Lung (tissue), 12 donors: Measurements from ENCODE around the gene PRKCZ. TPM values are rescaled to one million over a fixed set of nuclear protein-coding genes. Genes with fewer than 3 reads are reported as not detected.

Source experiments
- ATAC-seq: fragments of 200-7000 bp; cut with Tn5 transposase; one replicate; pipeline ENCODE4 v1.9.1; 2020; ENCODE audit warnings: moderate number of reproducible peaks; ENCODE audit not compliant: insufficient read depth, low FRiP score
- DNase-seq, 3 donors: peaks; one replicate each; pipeline ENCODE4 v3.0.0-alpha.2; 2013 to 2017
- H3K27ac ChIP-seq, 2 donors: one replicate each; pipeline ENCODE4 v1.5.1; 2013; ENCODE audit warnings: mild to moderate bottlenecking in 2 of 2, moderate library complexity in 2 of 2, control low read depth in 1 of 2, inconsistent platforms in 1 of 2, low read depth in 1 of 2, low read length in 1 of 2
- H3K27me3 ChIP-seq, 3 donors: one replicate each; pipeline ENCODE4 v1.5.1; 2013; ENCODE audit warnings: low read length in 2 of 3; ENCODE audit not compliant: control insufficient read depth in 3 of 3, insufficient read depth in 3 of 3
- H3K36me3 ChIP-seq, 4 donors: one replicate each; pipeline ENCODE4 v1.5.1; 2013; ENCODE audit warnings: low read length in 4 of 4, mild to moderate bottlenecking in 1 of 4, moderate library complexity in 1 of 4; ENCODE audit not compliant: control insufficient read depth in 4 of 4, insufficient read depth in 4 of 4
- H3K4me1 ChIP-seq, 5 donors: one replicate each; pipeline ENCODE4 v1.5.1; 2013; ENCODE audit warnings: low read length in 5 of 5, mild to moderate bottlenecking in 2 of 5, moderate library complexity in 1 of 5; ENCODE audit not compliant: control insufficient read depth in 5 of 5, insufficient read depth in 5 of 5
- H3K4me3 ChIP-seq: one replicate; pipeline ENCODE4 v1.5.1; 2013; ENCODE audit warnings: mild to moderate bottlenecking, control low read depth, moderate library complexity
- H3K9ac ChIP-seq, 2 donors: one replicate each; pipeline ENCODE4 v1.5.1; 2013; ENCODE audit warnings: low read length in 2 of 2, control low read depth in 1 of 2; ENCODE audit not compliant: insufficient read depth in 1 of 2
- H3K9me3 ChIP-seq, 4 donors: one replicate each; pipeline ENCODE4 v1.5.1; 2013; ENCODE audit warnings: low read length in 3 of 4, mild to moderate bottlenecking in 1 of 4, moderate library complexity in 1 of 4; ENCODE audit not compliant: control insufficient read depth in 4 of 4, insufficient read depth in 3 of 4
- CTCF ChIP-seq: IDR thresholded peaks from 2 replicates; pipeline ENCODE4 v1.5.1; 2012; ENCODE audit warnings: mild to moderate bottlenecking; ENCODE audit errors: control extremely low read depth, extremely low read depth
- WGBS, 2 donors: extraction: QIAGEN DNeasy Blood & Tissue Kit; methylation state at CpG; one replicate each; pipeline ENCODE4 v1.1.7; 2013; 5-methylcytosine and 5-hydroxymethylcytosine counted together
- polyA plus RNA-seq, 2 donors: library from polyadenylated mRNA; stranded (reverse); fragments of 200-250 nt; gene quantifications; one replicate each; pipeline ENCODE4 v1.2.1, GENCODE V29; 2013
- total RNA-seq, 2 donors: library from RNA; depleted of rRNA in 1 of 2; stranded (reverse); fragments of >200 nt in 1 of 2; gene quantifications; one replicate each; pipeline ENCODE4 v1.2.1, GENCODE V29; 2014 to 2021
- donor health status: control.
- donor health status: control.
- donor health status: Bipolar disorder and iron deficiency.
- donor health status: healthy.
- donor health status: DM: yes; HTN: yes; CAD: no.

The PRKCZ gene
- total and polyA plus RNA-seq, 4 donors: 55.2 to 149 (median 117) TPM

- no peaks in the 10 kb centered on the region for H3K9me3 ChIP-seq
- ATAC-seq: no peak
- no peaks in the 10 kb centered on the region for H3K27me3 ChIP-seq
- DNase-seq: no peak
- H3K27ac ChIP-seq: no peak overlapping the region
- peaks cover 0 to 5% (median 0%) of the 10 kb centered on the region in 4 donors for H3K36me3 ChIP-seq
- no peak overlapping the region for H3K9ac ChIP-seq
- TF ChIP-seq CTCF: no peak
- peaks cover 0 to 7% (median 0%) of the 10 kb centered on the region in 5 donors for H3K4me1 ChIP-seq
- 90 to 93% methylated on average over 30 of the region's 30 CpGs for WGBS, 2 donors
- H3K4me3 ChIP-seq: no peak overlapping the region
Measured at GRCh38 chr1:2143814-2144500, 93.7 kb downstream of the PRKCZ start.

- DNase-seq: no peak
- Histone ChIP-seq H3K9me3 (no peaks in the 10 kb centered on the region), H3K9ac (no peak overlapping the region), H3K36me3 (peaks cover 0 to 5% (median 0%) of the 10 kb centered on the region in 4 donors), H3K4me1 (peaks cover 0 to 6% (median 0%) of the 10 kb centered on the region in 5 donors), H3K27ac (no peak overlapping the region), H3K27me3 (no peaks in the 10 kb centered on the region), H3K4me3 (no peak overlapping the region)
- no peak for TF ChIP-seq CTCF
- 95 to 96% methylated on average over 15 of the region's 15 CpGs for WGBS, 2 donors
- ATAC-seq: no peak
Measured at GRCh38 chr1:2144501-2145090, 94.4 kb downstream of the PRKCZ start.

DNA sequence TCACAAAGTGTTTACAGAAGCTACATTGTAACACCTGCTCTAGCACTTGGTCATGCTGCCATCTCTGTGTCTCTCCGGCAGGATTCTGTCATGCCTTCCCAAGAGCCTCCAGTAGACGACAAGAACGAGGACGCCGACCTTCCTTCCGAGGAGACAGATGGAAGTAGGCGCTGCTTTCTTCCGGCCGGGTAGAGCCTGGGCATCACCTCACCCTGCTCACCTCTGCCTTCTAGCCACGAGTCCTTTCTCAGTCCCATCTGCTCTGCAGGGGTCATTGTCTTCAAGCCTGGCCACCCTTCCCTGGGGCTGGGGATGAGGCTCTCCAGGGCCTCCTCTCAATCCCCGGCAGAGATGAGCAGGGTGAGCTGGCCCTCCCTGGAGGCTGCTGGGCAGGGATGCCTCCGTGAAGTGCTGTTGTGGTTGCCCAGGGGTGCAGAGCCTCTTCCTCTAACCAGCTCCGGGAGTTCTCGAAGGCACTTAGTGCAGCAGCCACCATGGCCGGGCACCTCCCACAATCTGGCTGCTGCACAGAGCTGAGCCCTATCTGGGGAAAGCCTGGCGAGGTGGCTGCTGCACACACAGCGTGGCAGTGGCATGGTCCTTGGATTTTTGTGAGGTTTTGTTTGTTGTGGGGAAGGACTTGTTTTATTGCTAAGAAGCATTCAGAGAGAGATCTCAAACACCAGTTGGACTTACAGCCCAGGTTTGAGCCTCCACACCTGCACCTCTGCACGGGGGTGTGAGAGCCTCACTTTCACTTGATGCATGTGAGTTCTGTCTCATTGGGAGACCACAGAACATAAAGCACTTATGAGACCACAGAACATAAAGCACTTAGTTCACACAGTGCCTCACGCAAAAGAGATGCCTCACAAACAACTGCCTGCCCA is 96.0 kb downstream of the PRKCZ start:
- no peak overlapping the region for H3K27ac ChIP-seq
- peaks cover 0 to 5% (median 0%) of the 10 kb centered on the region in 4 donors for H3K36me3 ChIP-seq
- no peak for DNase-seq
- no peak overlapping the region for H3K4me3 ChIP-seq
- peaks cover 0 to 2% (median 0%) of the 10 kb centered on the region in 4 donors for H3K9me3 ChIP-seq
- WGBS, 2 donors: 68 to 85% methylated on average over 19 of the region's 19 CpGs
- no peak overlapping the region for H3K9ac ChIP-seq
- H3K4me1 ChIP-seq: peaks cover 0 to 4% (median 0%) of the 10 kb centered on the region in 5 donors
- no peak for TF ChIP-seq CTCF
- no peaks in the 10 kb centered on the region for H3K27me3 ChIP-seq
- ATAC-seq: no peak
